BE2C (cell line): Measurements from ENCODE around the gene ELF1.
A peak's percentile ranks its signal among the peaks of the same experiment; 100 is the strongest.

Source experiments
- DNase-seq: peaks from one replicate; pipeline ENCODE4 v3.0.0-alpha.2; 2020
- H3K27me3 ChIP-seq: fragments of 250-450 bp; sonication (Bioruptor Pico); 2 replicates; pipeline ENCODE4 v1.5.1; 2020; ENCODE audit warnings: mild to moderate bottlenecking
- H3K36me3 ChIP-seq: fragments of 250-450 bp; sonication (Bioruptor Pico); 2 replicates; pipeline ENCODE4 v1.5.1; 2020; ENCODE audit warnings: mild to moderate bottlenecking
- H3K4me1 ChIP-seq: fragments of 250-450 bp; sonication (Bioruptor Pico); 2 replicates; pipeline ENCODE4 v1.5.1; 2020
- H3K4me3 ChIP-seq: 2 replicates; pipeline ENCODE4 v1.5.1; 2011; ENCODE audit warnings: low read depth, low read length
- H3K9me3 ChIP-seq: fragments of 250-450 bp; sonication (Bioruptor Pico); 2 replicates; pipeline ENCODE4 v1.5.1; 2020
- CTCF ChIP-seq: IDR thresholded peaks from 2 replicates; pipeline ENCODE4 v1.5.1; 2012; ENCODE audit warnings: mild to moderate bottlenecking, low read depth, low read length

Gene ELF1

GRCh38 chr13:41034382-41034781 lies 15.3 kb upstream of the ELF1 start:
- no peaks in the 10 kb centered on the region for H3K27me3 ChIP-seq
- no peak overlapping the region for H3K4me3 ChIP-seq
- TF ChIP-seq CTCF = no peak
- H3K4me1 ChIP-seq = no peaks in the 10 kb centered on the region
- no peak for DNase-seq
- H3K9me3 ChIP-seq = no peaks in the 10 kb centered on the region
- H3K36me3 ChIP-seq = no peaks in the 10 kb centered on the region

GRCh38 chr13:41032691-41033376 lies 13.7 kb upstream of the ELF1 start:
- Histone ChIP-seq H3K4me3 (no peak overlapping the region), H3K9me3 (no peaks in the 10 kb centered on the region), H3K36me3 (no peaks in the 10 kb centered on the region), H3K27me3 (no peaks in the 10 kb centered on the region), H3K4me1 (no peaks in the 10 kb centered on the region)
- DNase-seq = no peak
- TF ChIP-seq CTCF = no peak

- DNase-seq = no peak
- peak; percentile 25 for TF ChIP-seq CTCF
Observed at GRCh38 chr13:41029629-41030028, 10.5 kb upstream of the ELF1 start.

GRCh38 chr13:41028051-41028450 lies 8.9 kb upstream of the ELF1 start:
- no peaks in the 10 kb centered on the region for H3K36me3 ChIP-seq
- H3K4me3 ChIP-seq = no peak overlapping the region
- H3K9me3 ChIP-seq = no peaks in the 10 kb centered on the region
- DNase-seq = no peak
- no peaks in the 10 kb centered on the region for H3K4me1 ChIP-seq
- TF ChIP-seq CTCF = no peak
- no peaks in the 10 kb centered on the region for H3K27me3 ChIP-seq

More at GRCh38 chr13:41029629-41030028, 10.5 kb upstream of the ELF1 start:
- Histone ChIP-seq H3K27me3 (no peaks in the 10 kb centered on the region), H3K9me3 (no peaks in the 10 kb centered on the region), H3K4me1 (no peaks in the 10 kb centered on the region), H3K4me3 (no peak overlapping the region), H3K36me3 (no peaks in the 10 kb centered on the region)

- H3K36me3 ChIP-seq = no peaks in the 10 kb centered on the region
- TF ChIP-seq CTCF = no peak
- H3K27me3 ChIP-seq = no peaks in the 10 kb centered on the region
- H3K4me3 ChIP-seq = no peak overlapping the region
- no peak for DNase-seq
- H3K9me3 ChIP-seq = no peaks in the 10 kb centered on the region
- no peaks in the 10 kb centered on the region for H3K4me1 ChIP-seq
Observed at GRCh38 chr13:41026788-41027187, 7.7 kb upstream of the ELF1 start.

GRCh38 chr13:41025518-41025917 lies 6.4 kb upstream of the ELF1 start:
- H3K9me3 ChIP-seq = no peaks in the 10 kb centered on the region
- TF ChIP-seq CTCF = no peak
- H3K36me3 ChIP-seq = no peaks in the 10 kb centered on the region
- no peaks in the 10 kb centered on the region for H3K4me1 ChIP-seq
- no peaks in the 10 kb centered on the region for H3K27me3 ChIP-seq
- H3K4me3 ChIP-seq = no peak overlapping the region
- no peak for DNase-seq
